B cell (primary cell): ENCODE data around the gene OR9A4. TPM values are rescaled to one million over a fixed set of nuclear protein-coding genes. Genes with fewer than 3 reads are reported as not detected.

Source experiments
- ATAC-seq: fragments of 200-7000 bp; cut with Tn5 transposase; one replicate; pipeline ENCODE4 v1.10.0; 2021; ENCODE audit warnings: low read depth, mild to moderate bottlenecking, moderate number of reproducible peaks, moderate library complexity
- CTCF ChIA-PET: fragments of 350-600 bp; sonication (Branson Sonifier 250); formaldehyde crosslinking; loops from one replicate; lab custom pipeline; 2021; ENCODE audit warnings: antibody characterized with exemption, inconsistent platforms; lab: Charles Lee
- POLR2A ChIA-PET: fragments of 350-600 bp; sonication (Branson Sonifier 250); formaldehyde crosslinking; loops from one replicate; lab custom pipeline; 2021; ENCODE audit warnings: antibody characterized with exemption; lab: Charles Lee
- DNase-seq: peaks from one replicate; pipeline ENCODE4 v3.0.0; 2013
- H2AFZ ChIP-seq: 2 replicates; pipeline ENCODE4 v1.6.1; 2012; ENCODE audit warnings: mild to moderate bottlenecking, low read depth, low read length; ENCODE audit not compliant: insufficient read depth, poor library complexity, severe bottlenecking
- H3K27ac ChIP-seq, 2 donors: 1 replicate in 1 of 2; 2 replicates in 1 of 2; pipeline ENCODE4 v1.5.1; 2012 to 2013; ENCODE audit warnings: low read length in 2 of 2, mild to moderate bottlenecking in 2 of 2, moderate library complexity in 1 of 2
- H3K27me3 ChIP-seq, 4 experiments: fragments of 200-600 bp in 1 of 4; sonication (generic) in 1 of 4; replicated peaks in 1 of 4; 1 replicate in 2 of 4; 2 replicates in 2 of 4; pipeline versions ENCODE4 v1.6.1 to v1.7.0; 2013 to 2016; ENCODE audit warnings: low read length in 3 of 4, mild to moderate bottlenecking in 2 of 4, mixed read lengths in 1 of 4, moderate library complexity in 1 of 4; ENCODE audit not compliant: insufficient read depth in 4 of 4, control insufficient read depth in 3 of 4; ENCODE audit errors: control extremely low read depth in 1 of 4
- H3K36me3 ChIP-seq, 2 experiments: replicated peaks in 1 of 2; 1 replicate in 1 of 2; 2 replicates in 1 of 2; pipeline versions ENCODE4 v1.6.1 to v1.7.1; 2013; ENCODE audit warnings: low read length in 1 of 2; ENCODE audit not compliant: insufficient read depth in 2 of 2, control insufficient read depth in 1 of 2; ENCODE audit errors: control extremely low read depth in 1 of 2, extremely low read depth in 1 of 2
- H3K4me1 ChIP-seq, 2 donors: fragments of 200-600 bp in 1 of 2; sonication (generic) in 1 of 2; 1 replicate in 1 of 2; 2 replicates in 1 of 2; pipeline versions ENCODE4 v1.5.1 to v1.6.1; 2013 to 2017; ENCODE audit warnings: low read length in 2 of 2; ENCODE audit not compliant: control insufficient read depth in 2 of 2, insufficient read depth in 2 of 2
- H3K4me2 ChIP-seq: replicated peaks from 2 replicates; pipeline ENCODE3; 2012; ENCODE audit warnings: mild to moderate bottlenecking, low read depth, low read length; ENCODE audit not compliant: poor library complexity, severe bottlenecking
- H3K4me3 ChIP-seq, 5 experiments: fragments of 200-600 bp in 1 of 5; sonication (generic) in 1 of 5; 1 replicate in 3 of 5; 2 replicates in 2 of 5; pipeline versions ENCODE4 v1.5.1 to v1.7.0; 2011 to 2016; ENCODE audit warnings: low read length in 4 of 5, mild to moderate bottlenecking in 4 of 5, low read depth in 2 of 5, control low read depth in 1 of 5, moderate library complexity in 1 of 5; ENCODE audit not compliant: insufficient read depth in 1 of 5; ENCODE audit errors: control extremely low read depth in 1 of 5, extremely low read depth in 1 of 5
- H3K79me2 ChIP-seq: fragments of 200-600 bp; sonication (generic); one replicate; pipeline ENCODE4 v1.6.0; 2016; ENCODE audit warnings: low read length; ENCODE audit not compliant: control insufficient read depth, insufficient read depth
- H3K9ac ChIP-seq: fragments of 200-600 bp; sonication (generic); 2 replicates; pipeline ENCODE4 v1.6.1; 2017; ENCODE audit warnings: mild to moderate bottlenecking, low read length, moderate library complexity
- H3K9me3 ChIP-seq, 3 donors: one replicate each; pipeline versions ENCODE4 v1.6.1 to v1.7.1; 2013; ENCODE audit warnings: low read length in 2 of 3; ENCODE audit not compliant: control insufficient read depth in 2 of 3, insufficient read depth in 1 of 3; ENCODE audit errors: control extremely low read depth in 1 of 3
- H4K20me1 ChIP-seq: 2 replicates; pipeline ENCODE4 v1.6.0; 2012; ENCODE audit warnings: mild to moderate bottlenecking, low read length; ENCODE audit not compliant: insufficient read depth, control insufficient read depth, poor library complexity, severe bottlenecking
- H3K27ac Mint-ChIP-seq: one replicate; pipeline ENCODE4 v1.8.0; 2021; ENCODE audit warnings: mixed read lengths
- H3K27me3 Mint-ChIP-seq: one replicate; pipeline ENCODE4 v1.8.0; 2021; ENCODE audit warnings: mixed read lengths
- H3K4me1 Mint-ChIP-seq: one replicate; pipeline ENCODE4 v1.8.0; 2021; ENCODE audit warnings: mixed read lengths
- H3K4me3 Mint-ChIP-seq: one replicate; pipeline ENCODE4 v1.8.0; 2021; ENCODE audit warnings: mixed read lengths
- H3K9me3 Mint-ChIP-seq: one replicate; pipeline ENCODE4 v1.8.0; 2022; ENCODE audit warnings: mixed read lengths; ENCODE audit not compliant: insufficient read depth
- EZH2 ChIP-seq: IDR thresholded peaks from 2 replicates; pipeline ENCODE4 v1.6.1; 2012; ENCODE audit warnings: borderline replicate concordance, low read depth, mild to moderate bottlenecking, moderate library complexity, low read length; ENCODE audit not compliant: insufficient read depth, poor library complexity, severe bottlenecking
- whole genome bisulfite sequencing: methylation state at CpG from one replicate; pipeline ENCODE4 v1.1.5; 2013; ENCODE audit warnings: missing lambda C conversion rate; ENCODE audit not compliant: insufficient coverage; 5-methylcytosine and 5-hydroxymethylcytosine counted together
- intact Hi-C: fragments of 100-400 bp; cut with micrococcal nuclease; formaldehyde crosslinking; loops from one replicate; pipeline ENCODE4 v1.10.0; 2022
- polyA plus RNA-seq: library from polyadenylated mRNA; depleted of rRNA; stranded (reverse); fragments of >200 nt; gene quantifications from 2 replicates; pipeline ENCODE4 v1.2.3, GENCODE V29; 2012
- total RNA-seq, 2 donors: library from RNA; stranded (reverse); fragments of 120-200 nt in 1 of 2; gene quantifications; 1 replicate in 1 of 2; 2 replicates in 1 of 2; pipeline versions ENCODE4 v1.2.3 to v1.2.4, GENCODE V29; 2013 to 2022
- TF ChIP-seq, protein P1 (sequence below): fragments of 200-600 bp; IDR thresholded peaks from one replicate; pipeline ENCODE4 v1.8.0; 2022; ENCODE audit warnings: antibody characterized with exemption, mild to moderate bottlenecking

The OR9A4 gene
- total and polyA plus RNA-seq, 2 donors (not counting 1 experiment from before 2014, with no cell fraction given), result not detected

DNA sequence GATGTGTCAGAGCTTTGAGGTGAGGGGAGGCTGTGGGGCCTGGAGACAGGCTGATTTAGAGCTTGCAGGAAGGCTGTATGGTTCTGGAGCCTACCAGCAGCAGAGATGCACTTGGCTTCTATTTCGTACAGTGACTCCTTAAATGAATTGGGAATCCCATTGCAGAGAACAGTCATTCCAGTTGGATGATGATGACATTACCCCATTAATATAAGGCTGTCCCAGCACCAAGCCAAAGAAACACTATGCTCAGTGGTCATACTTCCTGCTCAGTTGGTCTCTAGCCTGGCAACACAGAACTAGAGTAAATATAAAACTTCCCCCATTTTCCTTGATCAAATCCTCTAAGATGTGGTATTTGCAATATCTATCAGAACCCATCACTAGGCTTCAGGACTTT is 36.3 kb downstream of the OR9A4 start:
- Histone ChIP-seq H3K27ac (no peak overlapping the region), H3K27me3 (no peaks in the 10 kb centered on the region), H2AFZ (no peak overlapping the region), H3K79me2 (no peaks in the 10 kb centered on the region), H3K9ac (no peak overlapping the region), H4K20me1 (no peaks in the 10 kb centered on the region), H3K36me3 (no peaks in the 10 kb centered on the region), H3K9me3 (no peaks in the 10 kb centered on the region), H3K4me2 (no peak overlapping the region), H3K4me1 (peaks cover 0 to 8% of the 10 kb centered on the region in 2 donors), H3K4me3 (no peak overlapping the region)
- ATAC-seq, result no peak
- ChIA-PET POLR2A (no interaction called here), CTCF (no interaction called here)
- no peak overlapping the region for H3K4me3 Mint-ChIP-seq
- peaks cover 4% of the 10 kb centered on the region for H3K27me3 Mint-ChIP-seq
- intact Hi-C loops, result no loop called here
- H3K4me1 Mint-ChIP-seq, result peaks cover 6% of the 10 kb centered on the region
- TF ChIP-seq, protein P1, sequence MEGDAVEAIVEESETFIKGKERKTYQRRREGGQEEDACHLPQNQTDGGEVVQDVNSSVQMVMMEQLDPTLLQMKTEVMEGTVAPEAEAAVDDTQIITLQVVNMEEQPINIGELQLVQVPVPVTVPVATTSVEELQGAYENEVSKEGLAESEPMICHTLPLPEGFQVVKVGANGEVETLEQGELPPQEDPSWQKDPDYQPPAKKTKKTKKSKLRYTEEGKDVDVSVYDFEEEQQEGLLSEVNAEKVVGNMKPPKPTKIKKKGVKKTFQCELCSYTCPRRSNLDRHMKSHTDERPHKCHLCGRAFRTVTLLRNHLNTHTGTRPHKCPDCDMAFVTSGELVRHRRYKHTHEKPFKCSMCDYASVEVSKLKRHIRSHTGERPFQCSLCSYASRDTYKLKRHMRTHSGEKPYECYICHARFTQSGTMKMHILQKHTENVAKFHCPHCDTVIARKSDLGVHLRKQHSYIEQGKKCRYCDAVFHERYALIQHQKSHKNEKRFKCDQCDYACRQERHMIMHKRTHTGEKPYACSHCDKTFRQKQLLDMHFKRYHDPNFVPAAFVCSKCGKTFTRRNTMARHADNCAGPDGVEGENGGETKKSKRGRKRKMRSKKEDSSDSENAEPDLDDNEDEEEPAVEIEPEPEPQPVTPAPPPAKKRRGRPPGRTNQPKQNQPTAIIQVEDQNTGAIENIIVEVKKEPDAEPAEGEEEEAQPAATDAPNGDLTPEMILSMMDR, result no peak
- no peak for TF ChIP-seq EZH2
- H3K27ac Mint-ChIP-seq, result no peak overlapping the region
- DNase-seq, result no peak
- no peaks in the 10 kb centered on the region for H3K9me3 Mint-ChIP-seq
- 86% methylated on average over 1 of the region's 1 CpG for WGBS

DNA sequence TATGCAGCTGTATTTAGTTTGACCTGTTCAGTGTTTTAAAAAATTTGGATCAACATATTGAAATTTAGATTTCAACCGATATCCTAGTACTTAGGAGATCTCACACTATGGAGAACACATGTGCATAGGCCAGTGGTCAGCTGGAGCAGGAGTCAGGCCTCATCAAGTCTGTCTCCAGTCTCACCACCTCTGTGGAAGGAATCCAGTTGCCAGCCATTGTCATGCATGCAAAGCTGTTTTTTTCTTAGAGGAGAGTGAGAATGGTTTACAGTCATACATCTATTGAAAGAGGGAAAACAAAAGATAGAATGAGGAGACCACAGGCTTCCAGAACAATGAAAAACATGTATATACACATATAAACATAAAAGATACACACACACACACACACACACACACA is 38.1 kb downstream of the OR9A4 start:
- no peak for ATAC-seq

More for the DNA sequence above, 38.1 kb downstream of the OR9A4 start:
- no peak for DNase-seq
- no peaks in the 10 kb centered on the region for H3K36me3 ChIP-seq
- no peak overlapping the region for H3K4me3 ChIP-seq
- Mint-ChIP-seq H3K4me1 (peaks cover 6% of the 10 kb centered on the region), H3K9me3 (no peaks in the 10 kb centered on the region), H3K27me3 (peaks cover 4% of the 10 kb centered on the region), H3K27ac (no peak overlapping the region), H3K4me3 (no peak overlapping the region)
- no peak overlapping the region for H2AFZ ChIP-seq
- no peaks in the 10 kb centered on the region for H3K9me3 ChIP-seq
- intact Hi-C loops, result no loop called here
- POLR2A ChIA-PET, result no interaction called here
- H3K4me1 ChIP-seq, result peaks cover 0 to 8% of the 10 kb centered on the region in 2 donors
- H4K20me1 ChIP-seq, result no peaks in the 10 kb centered on the region
- no peak for TF ChIP-seq EZH2
- no peaks in the 10 kb centered on the region for H3K79me2 ChIP-seq
- CTCF ChIA-PET, result interaction anchor here (0.8 kb wide), 1 partner anchor 24 kb away, joined by 3 read pairs; no protein-coding TSS in a partner anchor
- no peak overlapping the region for H3K27ac ChIP-seq
- H3K4me2 ChIP-seq, result no peak overlapping the region
- no peaks in the 10 kb centered on the region for H3K27me3 ChIP-seq
- WGBS, result 100% methylated on average over 1 of the region's 1 CpG
- no peak overlapping the region for H3K9ac ChIP-seq
